Measurements from ENCODE around the gene PDE6H. TPM values are rescaled to one million over a fixed set of nuclear protein-coding genes. Genes with fewer than 3 reads are reported as not detected.

The PDE6H gene
- total RNA-seq, 1 donor from 2014 or later, result not detected

GRCh38 chr12:14949631-14950030 is 23.2 kb upstream of the PDE6H start:
- H3K27ac Mint-ChIP-seq, result no peak overlapping the region
- H3K36me3 Mint-ChIP-seq, result no peaks in the 10 kb centered on the region
- Histone ChIP-seq H3K4me3 (no peak overlapping the region), H3K4me2 (no peak overlapping the region), H3K4me1 (peaks cover 4% of the 10 kb centered on the region), H3K79me2 (ENCODE audit: low read depth) (no peaks in the 10 kb centered on the region), H3K9me3 (ENCODE audit: low read depth) (no peaks in the 10 kb centered on the region), H4K20me1 (ENCODE audit: low read depth) (no peaks in the 10 kb centered on the region), H3K36me3 (no peaks in the 10 kb centered on the region), H3K27me3 (no peaks in the 10 kb centered on the region), H3F3A (ENCODE audit: low read depth) (no peaks in the 10 kb centered on the region), H3K27ac (no peak overlapping the region), H3K9ac (no peak overlapping the region), H2AFZ (replicated peaks) (no peak overlapping the region)
- H3K4me1 Mint-ChIP-seq, result peaks cover 42% of the 10 kb centered on the region
- no peak overlapping the region for H3K4me3 Mint-ChIP-seq
- H3K27me3 Mint-ChIP-seq (ENCODE audit: insufficient read depth, low read depth), result peaks cover 3% of the 10 kb centered on the region
- no peaks in the 10 kb centered on the region for H3K9me3 Mint-ChIP-seq
- no peak for DNase-seq (ENCODE audit: low spot score)
- TF ChIP-seq EZH2phosphoT487 (IDR thresholded peaks at IDR 0.05) (no peak), CTCF (IDR thresholded peaks at IDR 0.05) (no peak), EZH2 (IDR thresholded peaks at IDR 0.05) (no peak)

GRCh38 chr12:14950421-14950820 is 22.4 kb upstream of the PDE6H start:
- Mint-ChIP-seq H3K9me3 (no peaks in the 10 kb centered on the region), H3K4me3 (no peak overlapping the region), H3K27ac (peak overlapping the region; percentile 17), H3K36me3 (no peaks in the 10 kb centered on the region), H3K27me3 (ENCODE audit: insufficient read depth, low read depth) (peaks cover 3% of the 10 kb centered on the region), H3K4me1 (peaks cover 42% of the 10 kb centered on the region)
- Histone ChIP-seq H3K79me2 (ENCODE audit: low read depth) (no peaks in the 10 kb centered on the region), H3K36me3 (no peaks in the 10 kb centered on the region), H3K9ac (no peak overlapping the region), H3K9me3 (ENCODE audit: low read depth) (no peaks in the 10 kb centered on the region), H4K20me1 (ENCODE audit: low read depth) (no peaks in the 10 kb centered on the region), H3K4me2 (no peak overlapping the region), H3K27ac (no peak overlapping the region), H3F3A (ENCODE audit: low read depth) (no peaks in the 10 kb centered on the region), H3K4me1 (peaks cover 4% of the 10 kb centered on the region), H2AFZ (replicated peaks) (no peak overlapping the region), H3K27me3 (no peaks in the 10 kb centered on the region), H3K4me3 (no peak overlapping the region)
- DNase-seq (ENCODE audit: low spot score), result peak; percentile 9
- TF ChIP-seq CTCF (IDR thresholded peaks at IDR 0.05) (no peak), EZH2 (IDR thresholded peaks at IDR 0.05) (no peak), EZH2phosphoT487 (IDR thresholded peaks at IDR 0.05) (no peak)

GRCh38 chr12:14950982-14951746 is 21.7 kb upstream of the PDE6H start:
- no peaks in the 10 kb centered on the region for H3K36me3 ChIP-seq
- Mint-ChIP-seq H3K27me3 (ENCODE audit: insufficient read depth, low read depth) (peaks cover 3% of the 10 kb centered on the region), H3K4me1 (peaks cover 39% of the 10 kb centered on the region), H3K9me3 (no peaks in the 10 kb centered on the region), H3K4me3 (no peak overlapping the region), H3K36me3 (no peaks in the 10 kb centered on the region), H3K27ac (no peak overlapping the region)
- H3K27me3 ChIP-seq, result no peaks in the 10 kb centered on the region
- peak; percentile 50 for DNase-seq (ENCODE audit: low spot score)
- no peaks in the 10 kb centered on the region for H3K79me2 ChIP-seq (ENCODE audit: low read depth)
- no peaks in the 10 kb centered on the region for H3F3A ChIP-seq (ENCODE audit: low read depth)
- no peaks in the 10 kb centered on the region for H4K20me1 ChIP-seq (ENCODE audit: low read depth)
- H3K4me3 ChIP-seq, result no peak overlapping the region
- H3K9me3 ChIP-seq (ENCODE audit: low read depth), result no peaks in the 10 kb centered on the region
- peaks cover 4% of the 10 kb centered on the region for H3K4me1 ChIP-seq
- H3K4me2 ChIP-seq, result no peak overlapping the region
- no peak for TF ChIP-seq CTCF (IDR thresholded peaks at IDR 0.05)
- TF ChIP-seq EZH2phosphoT487 (IDR thresholded peaks at IDR 0.05), result no peak
- TF ChIP-seq EZH2 (IDR thresholded peaks at IDR 0.05), result no peak
- no peak overlapping the region for H3K9ac ChIP-seq
- H3K27ac ChIP-seq, result no peak overlapping the region
- H2AFZ ChIP-seq (replicated peaks), result no peak overlapping the region

Measured in neural progenitor cell (in vitro differentiated cells).